ENCODE results near the gene JMJD6.

Gene JMJD6

GRCh38 chr17:76690596-76691280 lies 35.7 kb downstream of the JMJD6 start:
- TF ChIP-seq OSR1 (CRISPR knock-in tag; IDR thresholded peaks at IDR 0.05) (no peak), TCF4 (CRISPR knock-in tag; IDR thresholded peaks at IDR 0.05; ENCODE audit: borderline replicate concordance) (no peak), PATZ1 (CRISPR knock-in tag; IDR thresholded peaks at IDR 0.05; ENCODE audit: borderline replicate concordance) (no peak), TOX (CRISPR knock-in tag; IDR thresholded peaks at IDR 0.05; ENCODE audit: borderline replicate concordance) (no peak), ARNTL (CRISPR knock-in tag; IDR thresholded peaks at IDR 0.05; ENCODE audit: borderline replicate concordance, low read depth) (no peak), ZNF565 (CRISPR knock-in tag; conservative IDR thresholded peaks at IDR 0.05; ENCODE audit: low read depth) (no peak), SNAI2 (CRISPR knock-in tag; IDR thresholded peaks at IDR 0.05) (no peak), ISL1 (CRISPR knock-in tag; IDR thresholded peaks at IDR 0.05) (no peak), CREB5 (CRISPR knock-in tag; IDR thresholded peaks at IDR 0.05; ENCODE audit: low read depth) (no peak), BACH2 (CRISPR knock-in tag; IDR thresholded peaks at IDR 0.05; ENCODE audit: borderline replicate concordance) (no peak), ZNF8 (CRISPR knock-in tag; IDR thresholded peaks at IDR 0.05) (no peak)
- no peak for ATAC-seq

GRCh38 chr17:76689859-76690258 lies 36.5 kb downstream of the JMJD6 start:
- no peak for TF ChIP-seq RARB (CRISPR knock-in tag; IDR thresholded peaks at IDR 0.05)
- TF ChIP-seq OSR1 (CRISPR knock-in tag; IDR thresholded peaks at IDR 0.05), result no peak
- no peak for TF ChIP-seq ZNF565 (CRISPR knock-in tag; conservative IDR thresholded peaks at IDR 0.05; ENCODE audit: low read depth)
- TF ChIP-seq ISL1 (CRISPR knock-in tag; IDR thresholded peaks at IDR 0.05), result no peak
- no peak for TF ChIP-seq GLIS3 (CRISPR knock-in tag; IDR thresholded peaks at IDR 0.05)
- TF ChIP-seq PPARA (CRISPR knock-in tag; IDR thresholded peaks at IDR 0.05; ENCODE audit: borderline replicate concordance), result no peak
- TF ChIP-seq ZC3H10 (CRISPR knock-in tag; IDR thresholded peaks at IDR 0.05), result no peak
- TF ChIP-seq ZNF70 (CRISPR knock-in tag; IDR thresholded peaks at IDR 0.05), result no peak
- TF ChIP-seq CSDC2 (CRISPR knock-in tag; IDR thresholded peaks at IDR 0.05), result no peak
- no peak for TF ChIP-seq TCF4 (CRISPR knock-in tag; IDR thresholded peaks at IDR 0.05; ENCODE audit: borderline replicate concordance)
- TF ChIP-seq POU6F1 (CRISPR knock-in tag; IDR thresholded peaks at IDR 0.05; ENCODE audit: borderline replicate concordance, low read depth), result no peak
- no peak for TF ChIP-seq ZFP3 (CRISPR knock-in tag; IDR thresholded peaks at IDR 0.05)
- no peak for TF ChIP-seq ZNF8 (CRISPR knock-in tag; IDR thresholded peaks at IDR 0.05)
- no peak for TF ChIP-seq CREB5 (CRISPR knock-in tag; IDR thresholded peaks at IDR 0.05; ENCODE audit: low read depth)
- TF ChIP-seq CSRNP3 (CRISPR knock-in tag; IDR thresholded peaks at IDR 0.05), result no peak
- no peak for TF ChIP-seq TSHZ2 (CRISPR knock-in tag; IDR thresholded peaks at IDR 0.05)
- TF ChIP-seq TOX (CRISPR knock-in tag; IDR thresholded peaks at IDR 0.05; ENCODE audit: borderline replicate concordance), result no peak
- no peak for TF ChIP-seq ESRRG (CRISPR knock-in tag; IDR thresholded peaks at IDR 0.05)
- TF ChIP-seq ZFP30 (CRISPR knock-in tag; IDR thresholded peaks at IDR 0.05), result no peak
- ATAC-seq, result no peak

Measured in SK-N-SH treated with all-trans-retinoic acid at 6 μM for 48 hours (cell line).